ENCODE data around the gene ULK3.

GRCh38 chr15:74850393-74850792 lies 7.4 kb upstream of the ULK3 start:
- no peak for TF ChIP-seq CTCF (IDR thresholded peaks at IDR 0.05; ENCODE audit: low read depth, low read length, poor library complexity, severe bottlenecking)
- no peak for TF ChIP-seq EZH2phosphoT487 (IDR thresholded peaks at IDR 0.05; ENCODE audit: borderline replicate concordance, low read length)
